ENCODE data around the gene GAST. TPM values are rescaled to one million over a fixed set of nuclear protein-coding genes. Genes with fewer than 3 reads are reported as not detected.

Gene GAST
- total and polyA plus RNA-seq, 10 of the 15 experiments (the other 5 are each of a cell fraction or from before 2014, with no cell fraction given) = not detected

DNA sequence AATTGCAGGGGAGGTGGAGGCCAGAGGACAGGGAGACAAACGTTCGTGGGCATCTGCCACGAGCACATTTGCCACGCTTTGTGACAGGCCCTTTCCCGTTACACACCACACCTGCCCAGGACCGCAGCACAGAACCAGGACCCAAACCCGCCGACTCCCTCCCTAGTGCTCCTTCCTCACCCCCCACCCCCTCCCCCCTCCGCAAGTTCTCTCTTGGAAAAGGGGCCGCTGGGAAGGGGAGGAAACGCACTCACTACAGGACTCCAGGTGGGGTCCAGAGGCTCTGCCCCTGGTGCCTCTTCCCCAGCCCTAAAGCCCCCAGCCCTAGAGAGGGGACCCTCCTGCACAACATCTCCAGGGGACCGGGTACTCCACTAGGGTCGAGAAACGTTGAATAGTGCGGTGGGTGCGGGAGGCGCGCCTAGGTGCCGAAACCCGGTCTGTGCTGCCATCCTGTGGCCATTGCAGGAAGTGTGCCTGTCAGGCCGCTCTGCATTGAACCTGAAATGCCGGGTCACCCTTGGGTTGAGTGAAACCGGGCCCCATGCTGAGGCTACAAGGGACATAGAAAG, 45.3 kb upstream of the GAST start (continued):
- TF ChIP-seq, protein P1, sequence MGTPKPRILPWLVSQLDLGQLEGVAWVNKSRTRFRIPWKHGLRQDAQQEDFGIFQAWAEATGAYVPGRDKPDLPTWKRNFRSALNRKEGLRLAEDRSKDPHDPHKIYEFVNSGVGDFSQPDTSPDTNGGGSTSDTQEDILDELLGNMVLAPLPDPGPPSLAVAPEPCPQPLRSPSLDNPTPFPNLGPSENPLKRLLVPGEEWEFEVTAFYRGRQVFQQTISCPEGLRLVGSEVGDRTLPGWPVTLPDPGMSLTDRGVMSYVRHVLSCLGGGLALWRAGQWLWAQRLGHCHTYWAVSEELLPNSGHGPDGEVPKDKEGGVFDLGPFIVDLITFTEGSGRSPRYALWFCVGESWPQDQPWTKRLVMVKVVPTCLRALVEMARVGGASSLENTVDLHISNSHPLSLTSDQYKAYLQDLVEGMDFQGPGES (IDR thresholded peaks at IDR 0.05) = no peak
- peak; percentile 51 for TF ChIP-seq SP1 (IDR thresholded peaks at IDR 0.05; ENCODE audit: low read depth, low read length)
- TF ChIP-seq SMC3 (IDR thresholded peaks at IDR 0.05; ENCODE audit: borderline replicate concordance, low read length) = peak; percentile 63
- TF ChIP-seq, protein P2, sequence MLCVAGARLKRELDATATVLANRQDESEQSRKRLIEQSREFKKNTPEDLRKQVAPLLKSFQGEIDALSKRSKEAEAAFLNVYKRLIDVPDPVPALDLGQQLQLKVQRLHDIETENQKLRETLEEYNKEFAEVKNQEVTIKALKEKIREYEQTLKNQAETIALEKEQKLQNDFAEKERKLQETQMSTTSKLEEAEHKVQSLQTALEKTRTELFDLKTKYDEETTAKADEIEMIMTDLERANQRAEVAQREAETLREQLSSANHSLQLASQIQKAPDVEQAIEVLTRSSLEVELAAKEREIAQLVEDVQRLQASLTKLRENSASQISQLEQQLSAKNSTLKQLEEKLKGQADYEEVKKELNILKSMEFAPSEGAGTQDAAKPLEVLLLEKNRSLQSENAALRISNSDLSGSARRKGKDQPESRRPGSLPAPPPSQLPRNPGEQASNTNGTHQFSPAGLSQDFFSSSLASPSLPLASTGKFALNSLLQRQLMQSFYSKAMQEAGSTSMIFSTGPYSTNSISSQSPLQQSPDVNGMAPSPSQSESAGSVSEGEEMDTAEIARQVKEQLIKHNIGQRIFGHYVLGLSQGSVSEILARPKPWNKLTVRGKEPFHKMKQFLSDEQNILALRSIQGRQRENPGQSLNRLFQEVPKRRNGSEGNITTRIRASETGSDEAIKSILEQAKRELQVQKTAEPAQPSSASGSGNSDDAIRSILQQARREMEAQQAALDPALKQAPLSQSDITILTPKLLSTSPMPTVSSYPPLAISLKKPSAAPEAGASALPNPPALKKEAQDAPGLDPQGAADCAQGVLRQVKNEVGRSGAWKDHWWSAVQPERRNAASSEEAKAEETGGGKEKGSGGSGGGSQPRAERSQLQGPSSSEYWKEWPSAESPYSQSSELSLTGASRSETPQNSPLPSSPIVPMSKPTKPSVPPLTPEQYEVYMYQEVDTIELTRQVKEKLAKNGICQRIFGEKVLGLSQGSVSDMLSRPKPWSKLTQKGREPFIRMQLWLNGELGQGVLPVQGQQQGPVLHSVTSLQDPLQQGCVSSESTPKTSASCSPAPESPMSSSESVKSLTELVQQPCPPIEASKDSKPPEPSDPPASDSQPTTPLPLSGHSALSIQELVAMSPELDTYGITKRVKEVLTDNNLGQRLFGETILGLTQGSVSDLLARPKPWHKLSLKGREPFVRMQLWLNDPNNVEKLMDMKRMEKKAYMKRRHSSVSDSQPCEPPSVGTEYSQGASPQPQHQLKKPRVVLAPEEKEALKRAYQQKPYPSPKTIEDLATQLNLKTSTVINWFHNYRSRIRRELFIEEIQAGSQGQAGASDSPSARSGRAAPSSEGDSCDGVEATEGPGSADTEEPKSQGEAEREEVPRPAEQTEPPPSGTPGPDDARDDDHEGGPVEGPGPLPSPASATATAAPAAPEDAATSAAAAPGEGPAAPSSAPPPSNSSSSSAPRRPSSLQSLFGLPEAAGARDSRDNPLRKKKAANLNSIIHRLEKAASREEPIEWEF (IDR thresholded peaks at IDR 0.05; ENCODE audit: insufficient replicate concordance, low read depth, low read length) = no peak
- no peak for TF ChIP-seq SMAD5 (IDR thresholded peaks at IDR 0.05; ENCODE audit: low read depth)
- TF ChIP-seq YBX1 (IDR thresholded peaks at IDR 0.05) = no peak
- no peak; the same call in 1 of the 2 replicates for TF ChIP-seq GATAD2B (conservative IDR thresholded peaks at IDR 0.05; ENCODE audit: low read depth)
- TF ChIP-seq TAF1 (IDR thresholded peaks at IDR 0.05; ENCODE audit: borderline replicate concordance, low read depth, low read length) = no peak
- TF ChIP-seq, protein P3, sequence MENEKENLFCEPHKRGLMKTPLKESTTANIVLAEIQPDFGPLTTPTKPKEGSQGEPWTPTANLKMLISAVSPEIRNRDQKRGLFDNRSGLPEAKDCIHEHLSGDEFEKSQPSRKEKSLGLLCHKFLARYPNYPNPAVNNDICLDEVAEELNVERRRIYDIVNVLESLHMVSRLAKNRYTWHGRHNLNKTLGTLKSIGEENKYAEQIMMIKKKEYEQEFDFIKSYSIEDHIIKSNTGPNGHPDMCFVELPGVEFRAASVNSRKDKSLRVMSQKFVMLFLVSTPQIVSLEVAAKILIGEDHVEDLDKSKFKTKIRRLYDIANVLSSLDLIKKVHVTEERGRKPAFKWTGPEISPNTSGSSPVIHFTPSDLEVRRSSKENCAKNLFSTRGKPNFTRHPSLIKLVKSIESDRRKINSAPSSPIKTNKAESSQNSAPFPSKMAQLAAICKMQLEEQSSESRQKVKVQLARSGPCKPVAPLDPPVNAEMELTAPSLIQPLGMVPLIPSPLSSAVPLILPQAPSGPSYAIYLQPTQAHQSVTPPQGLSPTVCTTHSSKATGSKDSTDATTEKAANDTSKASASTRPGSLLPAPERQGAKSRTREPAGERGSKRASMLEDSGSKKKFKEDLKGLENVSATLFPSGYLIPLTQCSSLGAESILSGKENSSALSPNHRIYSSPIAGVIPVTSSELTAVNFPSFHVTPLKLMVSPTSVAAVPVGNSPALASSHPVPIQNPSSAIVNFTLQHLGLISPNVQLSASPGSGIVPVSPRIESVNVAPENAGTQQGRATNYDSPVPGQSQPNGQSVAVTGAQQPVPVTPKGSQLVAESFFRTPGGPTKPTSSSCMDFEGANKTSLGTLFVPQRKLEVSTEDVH (IDR thresholded peaks at IDR 0.05; ENCODE audit: low read depth, partially characterized antibody) = peak; percentile 51
- TF ChIP-seq STAT1 (conservative IDR thresholded peaks at IDR 0.05) = no peak
- peak; percentile 59 for TF ChIP-seq POLR2A (IDR thresholded peaks at IDR 0.05; ENCODE audit: low read depth, low read length)
- TF ChIP-seq HDAC6 (IDR thresholded peaks at IDR 0.05; ENCODE audit: unreplicated experiment) = no peak
- TF ChIP-seq MTA2 (IDR thresholded peaks at IDR 0.05; ENCODE audit: low read depth) = no peak
- TF ChIP-seq LARP7 (IDR thresholded peaks at IDR 0.05) = no peak
- no peak for TF ChIP-seq SUZ12 (IDR thresholded peaks at IDR 0.05; ENCODE audit: unreplicated experiment)
- TF ChIP-seq, protein P4, sequence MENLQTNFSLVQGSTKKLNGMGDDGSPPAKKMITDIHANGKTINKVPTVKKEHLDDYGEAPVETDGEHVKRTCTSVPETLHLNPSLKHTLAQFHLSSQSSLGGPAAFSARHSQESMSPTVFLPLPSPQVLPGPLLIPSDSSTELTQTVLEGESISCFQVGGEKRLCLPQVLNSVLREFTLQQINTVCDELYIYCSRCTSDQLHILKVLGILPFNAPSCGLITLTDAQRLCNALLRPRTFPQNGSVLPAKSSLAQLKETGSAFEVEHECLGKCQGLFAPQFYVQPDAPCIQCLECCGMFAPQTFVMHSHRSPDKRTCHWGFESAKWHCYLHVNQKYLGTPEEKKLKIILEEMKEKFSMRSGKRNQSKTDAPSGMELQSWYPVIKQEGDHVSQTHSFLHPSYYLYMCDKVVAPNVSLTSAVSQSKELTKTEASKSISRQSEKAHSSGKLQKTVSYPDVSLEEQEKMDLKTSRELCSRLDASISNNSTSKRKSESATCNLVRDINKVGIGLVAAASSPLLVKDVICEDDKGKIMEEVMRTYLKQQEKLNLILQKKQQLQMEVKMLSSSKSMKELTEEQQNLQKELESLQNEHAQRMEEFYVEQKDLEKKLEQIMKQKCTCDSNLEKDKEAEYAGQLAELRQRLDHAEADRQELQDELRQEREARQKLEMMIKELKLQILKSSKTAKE (IDR thresholded peaks at IDR 0.05; ENCODE audit: low read depth, poor library complexity, severe bottlenecking) = peak; percentile 21
- TF ChIP-seq IKZF2 (IDR thresholded peaks at IDR 0.05) = peak in 1 of 2 experiments; percentile 18; a peak in 1 of 4 replicates
- no peak for TF ChIP-seq EED (IDR thresholded peaks at IDR 0.05; ENCODE audit: low read depth)
- no peak for TF ChIP-seq SRF (IDR thresholded peaks at IDR 0.05; ENCODE audit: low read depth in 2 of 2, low read length in 2 of 2)
- TF ChIP-seq WRNIP1 (IDR thresholded peaks at IDR 0.05; ENCODE audit: borderline replicate concordance, low read depth, low read length) = no peak
- no peak for TF ChIP-seq KAT2A (conservative IDR thresholded peaks at IDR 0.05; ENCODE audit: control insufficient read depth, low read depth, low read length)

All from GM12878 (cell line).